ENCODE measurements around the gene PLEKHH2.

GRCh38 chr2:43675646-43676321 lies 38.7 kb downstream of the PLEKHH2 start:
- TF ChIP-seq, protein P1, sequence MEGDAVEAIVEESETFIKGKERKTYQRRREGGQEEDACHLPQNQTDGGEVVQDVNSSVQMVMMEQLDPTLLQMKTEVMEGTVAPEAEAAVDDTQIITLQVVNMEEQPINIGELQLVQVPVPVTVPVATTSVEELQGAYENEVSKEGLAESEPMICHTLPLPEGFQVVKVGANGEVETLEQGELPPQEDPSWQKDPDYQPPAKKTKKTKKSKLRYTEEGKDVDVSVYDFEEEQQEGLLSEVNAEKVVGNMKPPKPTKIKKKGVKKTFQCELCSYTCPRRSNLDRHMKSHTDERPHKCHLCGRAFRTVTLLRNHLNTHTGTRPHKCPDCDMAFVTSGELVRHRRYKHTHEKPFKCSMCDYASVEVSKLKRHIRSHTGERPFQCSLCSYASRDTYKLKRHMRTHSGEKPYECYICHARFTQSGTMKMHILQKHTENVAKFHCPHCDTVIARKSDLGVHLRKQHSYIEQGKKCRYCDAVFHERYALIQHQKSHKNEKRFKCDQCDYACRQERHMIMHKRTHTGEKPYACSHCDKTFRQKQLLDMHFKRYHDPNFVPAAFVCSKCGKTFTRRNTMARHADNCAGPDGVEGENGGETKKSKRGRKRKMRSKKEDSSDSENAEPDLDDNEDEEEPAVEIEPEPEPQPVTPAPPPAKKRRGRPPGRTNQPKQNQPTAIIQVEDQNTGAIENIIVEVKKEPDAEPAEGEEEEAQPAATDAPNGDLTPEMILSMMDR (IDR thresholded peaks at IDR 0.05; ENCODE audit: low read depth, low read length, poor library complexity, severe bottlenecking): no peak
- no peak for TF ChIP-seq EZH2phosphoT487 (IDR thresholded peaks at IDR 0.05; ENCODE audit: borderline replicate concordance, low read length)
